ENCODE measurements around the gene MAD1L1. TPM values are rescaled to one million over a fixed set of nuclear protein-coding genes. Genes with fewer than 3 reads are reported as not detected.

MAD1L1 gene
- total and polyA plus RNA-seq, 11 donors, result 11.1 to 29.7 (median 20.9) TPM

DNA sequence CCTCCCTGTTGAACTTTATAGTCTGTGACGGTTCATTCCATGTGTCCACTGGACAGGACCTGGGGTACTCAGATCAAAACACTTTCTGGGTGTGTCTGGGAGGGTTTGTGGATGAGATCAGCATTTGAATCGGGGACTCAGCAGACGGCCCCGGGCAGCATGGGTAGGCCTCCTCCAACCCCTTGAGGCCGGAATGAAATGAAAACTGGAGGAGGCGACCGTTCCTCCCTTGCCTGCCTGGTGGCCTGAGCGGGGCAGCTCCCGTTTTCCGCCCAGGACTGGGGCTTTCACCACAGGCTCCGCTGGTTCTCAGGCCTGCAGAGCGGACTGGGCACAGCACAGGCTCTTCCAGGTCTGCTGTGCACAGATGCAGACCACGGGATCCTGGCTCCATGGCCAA is 247.7 kb downstream of the MAD1L1 start:
- Histone ChIP-seq H3K9me3 (no peaks in the 10 kb centered on the region), H3K4me3 (no peak overlapping the region), H3K27ac (no peak overlapping the region), H3K36me3 (peaks cover 0 to 5% (median 0%) of the 10 kb centered on the region in 9 donors), H3K27me3 (no peaks in the 10 kb centered on the region), H3K4me1 (peaks cover 0 to 4% (median 0%) of the 10 kb centered on the region in 12 donors)
- intact Hi-C loops (cut with DNase I), result no loop called here
- 81 to 90% (median 86%) methylated on average over 12 to 13 of the region's 13 CpGs for WGBS, 4 donors
- DNase-seq (peak in 3 of 5 donors; percentile 16 to 40 (median 18)), ATAC-seq (no peak)
- TF ChIP-seq CTCF (IDR thresholded peaks at IDR 0.05) (no peak), POLR2A (IDR thresholded peaks at IDR 0.05) (no peak)

DNA sequence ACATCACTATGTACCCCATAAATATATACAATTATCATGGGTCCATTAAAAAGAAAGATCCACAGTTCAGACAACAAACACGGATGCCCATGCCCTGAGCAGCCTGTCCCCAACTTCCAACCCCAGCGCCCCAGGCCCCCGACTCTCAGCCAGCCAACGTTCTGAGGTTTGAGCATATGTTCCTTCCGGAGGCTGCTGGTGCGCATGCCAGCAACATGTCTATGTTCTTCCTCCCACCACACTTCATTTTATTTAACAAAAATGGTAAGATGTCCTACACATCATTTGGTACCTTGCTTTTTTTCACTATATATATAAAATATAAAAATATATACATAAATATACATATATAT is 250.9 kb downstream of the MAD1L1 start:
- Histone ChIP-seq H3K36me3 (peaks cover 0 to 11% (median 0%) of the 10 kb centered on the region in 9 donors), H3K4me1 (no peaks in the 10 kb centered on the region), H3K27me3 (no peaks in the 10 kb centered on the region), H3K27ac (no peak overlapping the region), H3K4me3 (no peak overlapping the region), H3K9me3 (no peaks in the 10 kb centered on the region)
- WGBS, 4 donors, result 92 to 96% (median 94%) methylated on average over 6 of the region's 6 CpGs
- TF ChIP-seq CTCF (IDR thresholded peaks at IDR 0.05), result no peak
- no peak for TF ChIP-seq POLR2A (IDR thresholded peaks at IDR 0.05)
- DNase-seq (peak in 1 of 5 donors; percentile 14), ATAC-seq (no peak)
- intact Hi-C loops (cut with DNase I), result no loop called here

GRCh38 chr7:1981201-1981877 is 251.4 kb downstream of the MAD1L1 start:
- H3K9me3 ChIP-seq, result no peaks in the 10 kb centered on the region
- H3K4me3 ChIP-seq, result no peak overlapping the region
- TF ChIP-seq POLR2A (IDR thresholded peaks at IDR 0.05) (no peak), CTCF (IDR thresholded peaks at IDR 0.05) (no peak)
- ATAC-seq (no peak), DNase-seq (peak in 2 of 5 donors; percentile 7 to 39)
- H3K27me3 ChIP-seq, result no peaks in the 10 kb centered on the region
- intact Hi-C loops (cut with DNase I), result no loop called here
- no peaks in the 10 kb centered on the region for H3K4me1 ChIP-seq
- H3K27ac ChIP-seq, result no peak overlapping the region
- 89 to 95% (median 91%) methylated on average over 17 to 19 of the region's 19 CpGs for WGBS, 4 donors
- peaks cover 0 to 11% (median 0%) of the 10 kb centered on the region in 9 donors for H3K36me3 ChIP-seq

- intact Hi-C loops (cut with DNase I), result no loop called here
- H3K4me1 ChIP-seq, result no peaks in the 10 kb centered on the region
- peaks cover 0 to 16% (median 0%) of the 10 kb centered on the region in 9 donors for H3K36me3 ChIP-seq
- H3K27ac ChIP-seq, result no peak overlapping the region
- no peaks in the 10 kb centered on the region for H3K27me3 ChIP-seq
- H3K4me3 ChIP-seq, result no peak overlapping the region
- no peak for TF ChIP-seq CTCF (IDR thresholded peaks at IDR 0.05)
- no peak for TF ChIP-seq POLR2A (IDR thresholded peaks at IDR 0.05)
- 92 to 96% (median 94%) methylated on average over 31 to 40 of the region's 40 CpGs for WGBS, 4 donors
- DNase-seq, result peak in 2 of 5 donors; percentile 21 to 47
- no peaks in the 10 kb centered on the region for H3K9me3 ChIP-seq
- ATAC-seq, result peak in 2 of 4 donors; percentile 16 to 19
These were observed 252.9 kb downstream of the MAD1L1 start for GRCh38 chr7:1979591-1980560.
